Liver (tissue), 3 donors: Measurements from ENCODE around the gene COL4A1.

Experiments used
- EGR1 ChIP-seq, 2 donors: IDR thresholded peaks; 2 replicates each; pipeline ENCODE4 v1.6.1; 2016 to 2018; ENCODE audit warnings: antibody characterized with exemption in 2 of 2, low read depth in 2 of 2
- FOXA2 ChIP-seq: IDR thresholded peaks from 2 replicates; pipeline ENCODE4 v1.6.1; 2016; ENCODE audit warnings: antibody characterized with exemption
- GABPA ChIP-seq, 2 donors: IDR thresholded peaks in 1 of 2; conservative IDR thresholded peaks in 1 of 2; 2 replicates each; pipeline ENCODE4 v1.6.1; 2016; ENCODE audit warnings: antibody characterized with exemption in 2 of 2, mild to moderate bottlenecking in 1 of 2, moderate library complexity in 1 of 2
- RAD21 ChIP-seq, 2 donors: IDR thresholded peaks; 2 replicates each; pipeline ENCODE4 v1.6.1; 2016; ENCODE audit warnings: antibody characterized with exemption in 2 of 2, mild to moderate bottlenecking in 2 of 2
- TAF1 ChIP-seq: conservative IDR thresholded peaks from 2 replicates; pipeline ENCODE4 v1.6.1; 2016; ENCODE audit warnings: antibody characterized with exemption, mild to moderate bottlenecking
- YY1 ChIP-seq: IDR thresholded peaks from 2 replicates; pipeline ENCODE4 v1.6.1; 2016; ENCODE audit warnings: antibody characterized with exemption, mild to moderate bottlenecking
- TF ChIP-seq, protein P1 (sequence below): fragments of 150-350 bp; IDR thresholded peaks from 2 replicates; pipeline ENCODE4 v1.5.1; 2017; ENCODE audit warnings: improper control_type of control experiment, low read depth, low read length; ENCODE audit not compliant: missing input control
- TF ChIP-seq, protein P2 (sequence below): IDR thresholded peaks from 2 replicates; pipeline ENCODE4 v1.6.1; 2016; ENCODE audit warnings: antibody characterized with exemption, mild to moderate bottlenecking
- TF ChIP-seq, protein P3 (sequence below): IDR thresholded peaks from 2 replicates; pipeline ENCODE4 v1.6.1; 2016; ENCODE audit warnings: antibody characterized with exemption
- TF ChIP-seq, protein P4 (sequence below): IDR thresholded peaks from 2 replicates; pipeline ENCODE4 v1.6.1; 2016; ENCODE audit warnings: antibody characterized with exemption
- donor health status: healthy.
- donor health status: healthy.

DNA sequence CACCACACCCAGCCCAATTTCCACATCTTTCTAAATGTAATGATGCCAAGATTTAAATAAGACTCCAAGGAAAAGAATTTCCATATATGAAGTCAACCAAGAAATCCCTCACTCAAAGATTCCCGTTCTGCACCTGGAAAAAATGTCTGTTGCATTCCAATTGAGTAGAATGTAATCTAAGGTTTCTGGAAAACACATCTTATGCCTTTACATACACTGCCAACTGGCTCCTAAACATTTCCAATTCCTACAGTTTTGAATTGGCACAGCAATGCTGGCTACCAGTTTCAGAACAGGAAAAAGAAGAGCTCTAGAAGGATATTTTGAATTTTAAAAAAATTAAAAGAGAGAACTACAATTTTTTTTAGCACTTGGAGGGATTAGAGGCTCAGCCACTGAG, 43.1 kb upstream of the COL4A1 start:
- TF ChIP-seq, protein P1, sequence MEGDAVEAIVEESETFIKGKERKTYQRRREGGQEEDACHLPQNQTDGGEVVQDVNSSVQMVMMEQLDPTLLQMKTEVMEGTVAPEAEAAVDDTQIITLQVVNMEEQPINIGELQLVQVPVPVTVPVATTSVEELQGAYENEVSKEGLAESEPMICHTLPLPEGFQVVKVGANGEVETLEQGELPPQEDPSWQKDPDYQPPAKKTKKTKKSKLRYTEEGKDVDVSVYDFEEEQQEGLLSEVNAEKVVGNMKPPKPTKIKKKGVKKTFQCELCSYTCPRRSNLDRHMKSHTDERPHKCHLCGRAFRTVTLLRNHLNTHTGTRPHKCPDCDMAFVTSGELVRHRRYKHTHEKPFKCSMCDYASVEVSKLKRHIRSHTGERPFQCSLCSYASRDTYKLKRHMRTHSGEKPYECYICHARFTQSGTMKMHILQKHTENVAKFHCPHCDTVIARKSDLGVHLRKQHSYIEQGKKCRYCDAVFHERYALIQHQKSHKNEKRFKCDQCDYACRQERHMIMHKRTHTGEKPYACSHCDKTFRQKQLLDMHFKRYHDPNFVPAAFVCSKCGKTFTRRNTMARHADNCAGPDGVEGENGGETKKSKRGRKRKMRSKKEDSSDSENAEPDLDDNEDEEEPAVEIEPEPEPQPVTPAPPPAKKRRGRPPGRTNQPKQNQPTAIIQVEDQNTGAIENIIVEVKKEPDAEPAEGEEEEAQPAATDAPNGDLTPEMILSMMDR, result no peak
- no peak for TF ChIP-seq GABPA (IDR thresholded peaks at IDR 0.05 in 1 of 2, conservative IDR thresholded peaks at IDR 0.05 in 1 of 2)
- TF ChIP-seq, protein P2, sequence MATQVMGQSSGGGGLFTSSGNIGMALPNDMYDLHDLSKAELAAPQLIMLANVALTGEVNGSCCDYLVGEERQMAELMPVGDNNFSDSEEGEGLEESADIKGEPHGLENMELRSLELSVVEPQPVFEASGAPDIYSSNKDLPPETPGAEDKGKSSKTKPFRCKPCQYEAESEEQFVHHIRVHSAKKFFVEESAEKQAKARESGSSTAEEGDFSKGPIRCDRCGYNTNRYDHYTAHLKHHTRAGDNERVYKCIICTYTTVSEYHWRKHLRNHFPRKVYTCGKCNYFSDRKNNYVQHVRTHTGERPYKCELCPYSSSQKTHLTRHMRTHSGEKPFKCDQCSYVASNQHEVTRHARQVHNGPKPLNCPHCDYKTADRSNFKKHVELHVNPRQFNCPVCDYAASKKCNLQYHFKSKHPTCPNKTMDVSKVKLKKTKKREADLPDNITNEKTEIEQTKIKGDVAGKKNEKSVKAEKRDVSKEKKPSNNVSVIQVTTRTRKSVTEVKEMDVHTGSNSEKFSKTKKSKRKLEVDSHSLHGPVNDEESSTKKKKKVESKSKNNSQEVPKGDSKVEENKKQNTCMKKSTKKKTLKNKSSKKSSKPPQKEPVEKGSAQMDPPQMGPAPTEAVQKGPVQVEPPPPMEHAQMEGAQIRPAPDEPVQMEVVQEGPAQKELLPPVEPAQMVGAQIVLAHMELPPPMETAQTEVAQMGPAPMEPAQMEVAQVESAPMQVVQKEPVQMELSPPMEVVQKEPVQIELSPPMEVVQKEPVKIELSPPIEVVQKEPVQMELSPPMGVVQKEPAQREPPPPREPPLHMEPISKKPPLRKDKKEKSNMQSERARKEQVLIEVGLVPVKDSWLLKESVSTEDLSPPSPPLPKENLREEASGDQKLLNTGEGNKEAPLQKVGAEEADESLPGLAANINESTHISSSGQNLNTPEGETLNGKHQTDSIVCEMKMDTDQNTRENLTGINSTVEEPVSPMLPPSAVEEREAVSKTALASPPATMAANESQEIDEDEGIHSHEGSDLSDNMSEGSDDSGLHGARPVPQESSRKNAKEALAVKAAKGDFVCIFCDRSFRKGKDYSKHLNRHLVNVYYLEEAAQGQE, result no peak
- no peak for TF ChIP-seq RAD21 (IDR thresholded peaks at IDR 0.05)
- no peak for TF ChIP-seq YY1
- TF ChIP-seq TAF1, result no peak
- TF ChIP-seq, protein P3, sequence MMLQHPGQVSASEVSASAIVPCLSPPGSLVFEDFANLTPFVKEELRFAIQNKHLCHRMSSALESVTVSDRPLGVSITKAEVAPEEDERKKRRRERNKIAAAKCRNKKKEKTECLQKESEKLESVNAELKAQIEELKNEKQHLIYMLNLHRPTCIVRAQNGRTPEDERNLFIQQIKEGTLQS, result no peak
- TF ChIP-seq EGR1 (IDR thresholded peaks at IDR 0.05; ENCODE audit: low read depth in 2 of 2), result no peak
- no peak for TF ChIP-seq FOXA2
- TF ChIP-seq, protein P4, sequence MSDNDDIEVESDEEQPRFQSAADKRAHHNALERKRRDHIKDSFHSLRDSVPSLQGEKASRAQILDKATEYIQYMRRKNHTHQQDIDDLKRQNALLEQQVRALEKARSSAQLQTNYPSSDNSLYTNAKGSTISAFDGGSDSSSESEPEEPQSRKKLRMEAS, result no peak
